Measurements from ENCODE around the gene MTREX. TPM values are rescaled to one million over a fixed set of nuclear protein-coding genes. Genes with fewer than 3 reads are reported as not detected.

The MTREX gene
- total and polyA plus RNA-seq, 4 donors, result 10.0 to 43.8 (median 23.7) TPM

GRCh38 chr5:55320571-55320970 lies 12.8 kb downstream of the MTREX start (continued):
- TF ChIP-seq, protein P1, sequence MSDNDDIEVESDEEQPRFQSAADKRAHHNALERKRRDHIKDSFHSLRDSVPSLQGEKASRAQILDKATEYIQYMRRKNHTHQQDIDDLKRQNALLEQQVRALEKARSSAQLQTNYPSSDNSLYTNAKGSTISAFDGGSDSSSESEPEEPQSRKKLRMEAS (IDR thresholded peaks at IDR 0.05), result no peak
- TF ChIP-seq GABPA (IDR thresholded peaks at IDR 0.05 in 1 of 2, conservative IDR thresholded peaks at IDR 0.05 in 1 of 2) (no peak), TAF1 (conservative IDR thresholded peaks at IDR 0.05) (no peak)

DNA sequence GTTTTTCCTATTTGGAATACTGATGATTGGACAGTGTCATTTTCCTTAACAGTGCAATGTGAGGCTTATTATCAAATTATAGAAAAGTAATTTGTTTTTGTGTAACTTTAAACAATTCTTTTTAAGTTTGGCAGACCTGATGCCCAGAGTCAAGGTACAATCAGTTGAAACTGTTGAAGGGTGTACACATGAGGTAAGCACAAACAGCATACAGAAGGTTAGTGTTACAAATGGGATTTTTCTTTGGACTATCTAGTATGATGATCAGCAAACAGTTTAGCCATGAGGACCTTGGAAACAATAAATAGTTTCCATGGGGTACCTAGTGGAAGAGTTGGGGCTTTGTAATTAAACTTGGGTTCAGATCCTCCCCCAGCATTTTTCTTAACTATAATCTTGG lies 16.2 kb downstream of the MTREX start:
- Histone ChIP-seq H3K4me1 (ENCODE audit: control insufficient read depth in 4 of 4, insufficient read depth in 4 of 4, low read length in 3 of 4) (peaks cover 0 to 14% (median 2%) of the 10 kb centered on the region in 4 donors), H3K27ac (ENCODE audit: low read depth in 1 of 2, low read length in 2 of 2) (peak overlapping the region; percentile 11 to 43), H3K36me3 (ENCODE audit: control insufficient read depth in 4 of 4, insufficient read depth in 3 of 4, low read depth in 1 of 4, low read length in 3 of 4) (peaks cover 0 to 5% (median 4%) of the 10 kb centered on the region in 4 donors), H3K4me3 (ENCODE audit: low read depth in 1 of 3, low read length in 3 of 3) (no peak overlapping the region), H3K27me3 (ENCODE audit: control insufficient read depth in 4 of 4, insufficient read depth in 4 of 4, low read length in 3 of 4) (no peaks in the 10 kb centered on the region), H3K9ac (ENCODE audit: low read depth in 1 of 2, low read length in 2 of 2) (peak overlapping the region in 1 of 2 donors; percentile 15), H3K9me3 (ENCODE audit: control insufficient read depth in 4 of 4, low read length in 3 of 4) (no peaks in the 10 kb centered on the region)
- TF ChIP-seq RXRA (IDR thresholded peaks at IDR 0.05) (peak in 1 of 2 donors; percentile 42), GABPA (IDR thresholded peaks at IDR 0.05 in 1 of 2, conservative IDR thresholded peaks at IDR 0.05 in 1 of 2) (no peak), RAD21 (IDR thresholded peaks at IDR 0.05) (peak in 1 of 2 donors; percentile 24), JUND (IDR thresholded peaks at IDR 0.05) (peak in 1 of 2 donors; percentile 46), SP1 (IDR thresholded peaks at IDR 0.05) (peak; percentile 34), HNF4G (IDR thresholded peaks at IDR 0.05) (peak; percentile 16), HNF4A (conservative IDR thresholded peaks at IDR 0.05) (peak; percentile 75 to 83), TAF1 (conservative IDR thresholded peaks at IDR 0.05) (no peak), YY1 (IDR thresholded peaks at IDR 0.05) (no peak), NR2F2 (IDR thresholded peaks at IDR 0.05) (no peak), EGR1 (IDR thresholded peaks at IDR 0.05; ENCODE audit: low read depth in 2 of 2) (no peak), FOXA1 (IDR thresholded peaks at IDR 0.05) (peak; percentile 17), FOXA2 (IDR thresholded peaks at IDR 0.05) (peak; percentile 70)
- TF ChIP-seq, protein P2, sequence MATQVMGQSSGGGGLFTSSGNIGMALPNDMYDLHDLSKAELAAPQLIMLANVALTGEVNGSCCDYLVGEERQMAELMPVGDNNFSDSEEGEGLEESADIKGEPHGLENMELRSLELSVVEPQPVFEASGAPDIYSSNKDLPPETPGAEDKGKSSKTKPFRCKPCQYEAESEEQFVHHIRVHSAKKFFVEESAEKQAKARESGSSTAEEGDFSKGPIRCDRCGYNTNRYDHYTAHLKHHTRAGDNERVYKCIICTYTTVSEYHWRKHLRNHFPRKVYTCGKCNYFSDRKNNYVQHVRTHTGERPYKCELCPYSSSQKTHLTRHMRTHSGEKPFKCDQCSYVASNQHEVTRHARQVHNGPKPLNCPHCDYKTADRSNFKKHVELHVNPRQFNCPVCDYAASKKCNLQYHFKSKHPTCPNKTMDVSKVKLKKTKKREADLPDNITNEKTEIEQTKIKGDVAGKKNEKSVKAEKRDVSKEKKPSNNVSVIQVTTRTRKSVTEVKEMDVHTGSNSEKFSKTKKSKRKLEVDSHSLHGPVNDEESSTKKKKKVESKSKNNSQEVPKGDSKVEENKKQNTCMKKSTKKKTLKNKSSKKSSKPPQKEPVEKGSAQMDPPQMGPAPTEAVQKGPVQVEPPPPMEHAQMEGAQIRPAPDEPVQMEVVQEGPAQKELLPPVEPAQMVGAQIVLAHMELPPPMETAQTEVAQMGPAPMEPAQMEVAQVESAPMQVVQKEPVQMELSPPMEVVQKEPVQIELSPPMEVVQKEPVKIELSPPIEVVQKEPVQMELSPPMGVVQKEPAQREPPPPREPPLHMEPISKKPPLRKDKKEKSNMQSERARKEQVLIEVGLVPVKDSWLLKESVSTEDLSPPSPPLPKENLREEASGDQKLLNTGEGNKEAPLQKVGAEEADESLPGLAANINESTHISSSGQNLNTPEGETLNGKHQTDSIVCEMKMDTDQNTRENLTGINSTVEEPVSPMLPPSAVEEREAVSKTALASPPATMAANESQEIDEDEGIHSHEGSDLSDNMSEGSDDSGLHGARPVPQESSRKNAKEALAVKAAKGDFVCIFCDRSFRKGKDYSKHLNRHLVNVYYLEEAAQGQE (IDR thresholded peaks at IDR 0.05), result peak; percentile 42
- TF ChIP-seq, protein P3, sequence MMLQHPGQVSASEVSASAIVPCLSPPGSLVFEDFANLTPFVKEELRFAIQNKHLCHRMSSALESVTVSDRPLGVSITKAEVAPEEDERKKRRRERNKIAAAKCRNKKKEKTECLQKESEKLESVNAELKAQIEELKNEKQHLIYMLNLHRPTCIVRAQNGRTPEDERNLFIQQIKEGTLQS (IDR thresholded peaks at IDR 0.05), result no peak
- TF ChIP-seq, protein P4, sequence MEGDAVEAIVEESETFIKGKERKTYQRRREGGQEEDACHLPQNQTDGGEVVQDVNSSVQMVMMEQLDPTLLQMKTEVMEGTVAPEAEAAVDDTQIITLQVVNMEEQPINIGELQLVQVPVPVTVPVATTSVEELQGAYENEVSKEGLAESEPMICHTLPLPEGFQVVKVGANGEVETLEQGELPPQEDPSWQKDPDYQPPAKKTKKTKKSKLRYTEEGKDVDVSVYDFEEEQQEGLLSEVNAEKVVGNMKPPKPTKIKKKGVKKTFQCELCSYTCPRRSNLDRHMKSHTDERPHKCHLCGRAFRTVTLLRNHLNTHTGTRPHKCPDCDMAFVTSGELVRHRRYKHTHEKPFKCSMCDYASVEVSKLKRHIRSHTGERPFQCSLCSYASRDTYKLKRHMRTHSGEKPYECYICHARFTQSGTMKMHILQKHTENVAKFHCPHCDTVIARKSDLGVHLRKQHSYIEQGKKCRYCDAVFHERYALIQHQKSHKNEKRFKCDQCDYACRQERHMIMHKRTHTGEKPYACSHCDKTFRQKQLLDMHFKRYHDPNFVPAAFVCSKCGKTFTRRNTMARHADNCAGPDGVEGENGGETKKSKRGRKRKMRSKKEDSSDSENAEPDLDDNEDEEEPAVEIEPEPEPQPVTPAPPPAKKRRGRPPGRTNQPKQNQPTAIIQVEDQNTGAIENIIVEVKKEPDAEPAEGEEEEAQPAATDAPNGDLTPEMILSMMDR (IDR thresholded peaks at IDR 0.05; ENCODE audit: low read depth, low read length, missing input control), result no peak
- TF ChIP-seq, protein P5, sequence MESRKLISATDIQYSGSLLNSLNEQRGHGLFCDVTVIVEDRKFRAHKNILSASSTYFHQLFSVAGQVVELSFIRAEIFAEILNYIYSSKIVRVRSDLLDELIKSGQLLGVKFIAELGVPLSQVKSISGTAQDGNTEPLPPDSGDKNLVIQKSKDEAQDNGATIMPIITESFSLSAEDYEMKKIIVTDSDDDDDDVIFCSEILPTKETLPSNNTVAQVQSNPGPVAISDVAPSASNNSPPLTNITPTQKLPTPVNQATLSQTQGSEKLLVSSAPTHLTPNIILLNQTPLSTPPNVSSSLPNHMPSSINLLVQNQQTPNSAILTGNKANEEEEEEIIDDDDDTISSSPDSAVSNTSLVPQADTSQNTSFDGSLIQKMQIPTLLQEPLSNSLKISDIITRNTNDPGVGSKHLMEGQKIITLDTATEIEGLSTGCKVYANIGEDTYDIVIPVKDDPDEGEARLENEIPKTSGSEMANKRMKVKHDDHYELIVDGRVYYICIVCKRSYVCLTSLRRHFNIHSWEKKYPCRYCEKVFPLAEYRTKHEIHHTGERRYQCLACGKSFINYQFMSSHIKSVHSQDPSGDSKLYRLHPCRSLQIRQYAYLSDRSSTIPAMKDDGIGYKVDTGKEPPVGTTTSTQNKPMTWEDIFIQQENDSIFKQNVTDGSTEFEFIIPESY (IDR thresholded peaks at IDR 0.05), result no peak
- TF ChIP-seq, protein P1 (IDR thresholded peaks at IDR 0.05), result no peak
- no peak for DNase-seq (ENCODE audit: low spot score)

Data from liver (tissue), 9 donors.